GM19238 (cell line): ENCODE results near the gene PHF21B.

Experiments used
- DNase-seq: peaks from one replicate; pipeline ENCODE4 v3.0.0; 2011; ENCODE audit warnings: low spot score; ENCODE audit not compliant: insufficient read length

The PHF21B gene

DNA sequence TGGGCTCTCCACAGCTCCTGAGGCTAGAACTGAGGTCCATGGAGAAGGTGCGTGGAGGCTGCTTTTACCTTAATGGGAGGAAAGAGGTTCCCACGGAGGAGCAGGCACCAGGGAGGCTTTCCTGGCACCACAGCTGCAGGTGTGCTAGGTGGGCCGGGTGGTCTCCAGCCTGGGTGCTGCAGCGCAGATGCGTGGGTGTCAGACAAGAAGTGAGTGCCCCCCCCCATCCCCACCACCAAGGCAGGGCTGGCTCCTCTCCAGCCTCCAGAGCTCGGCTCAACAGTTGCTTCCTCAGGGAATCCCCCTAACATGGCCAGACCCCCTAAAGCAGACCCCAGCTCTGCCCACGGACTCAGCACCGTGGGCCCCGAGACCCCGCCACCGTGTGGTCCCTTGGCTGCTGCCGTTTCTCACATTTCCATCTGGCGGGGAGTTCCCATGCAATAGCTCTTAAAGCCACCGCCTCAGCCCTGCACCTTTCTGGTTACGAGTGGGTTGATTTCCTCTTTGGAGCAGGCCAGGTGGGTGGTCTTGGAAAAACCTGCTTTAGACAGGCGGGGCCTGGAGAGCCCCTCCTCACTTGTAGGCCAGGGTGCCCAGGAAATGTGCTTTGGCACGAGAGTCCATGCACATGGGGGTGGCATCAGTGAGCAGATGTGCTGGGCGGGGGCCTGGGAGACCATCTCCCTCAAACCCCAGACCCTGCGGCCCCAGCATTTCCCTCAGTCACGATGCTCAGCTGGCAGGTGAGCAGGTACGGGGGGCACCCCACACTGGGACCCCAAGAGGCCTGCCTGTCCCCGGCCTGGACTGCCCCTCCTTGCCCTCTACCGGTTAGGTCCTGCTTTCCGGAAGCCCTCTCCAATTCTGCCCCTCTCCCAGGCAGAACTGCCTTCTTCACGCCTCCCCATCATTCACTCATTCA lies 163.7 kb downstream of the PHF21B start:
- DNase-seq = no peak

DNA sequence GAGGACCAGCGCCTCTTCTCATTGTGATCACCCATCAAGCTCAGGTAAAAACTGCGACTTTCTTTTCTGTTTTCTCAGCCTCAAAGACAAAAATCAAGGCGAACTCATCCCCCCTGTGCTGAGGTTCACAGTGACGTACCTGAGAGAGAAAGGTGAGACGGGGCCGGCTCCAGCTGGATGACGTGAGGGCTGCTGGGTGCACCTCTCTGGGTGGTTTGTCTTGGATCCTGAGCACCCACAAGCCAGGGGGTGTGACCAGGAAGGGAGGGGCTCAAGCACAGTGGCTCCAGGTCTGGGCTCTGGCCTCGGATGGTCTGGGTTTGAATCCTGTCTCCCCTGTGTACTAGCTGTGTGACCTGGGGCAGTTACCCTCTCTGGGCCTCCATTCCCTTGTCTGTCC lies 164.6 kb downstream of the PHF21B start:
- DNase-seq = no peak

DNA sequence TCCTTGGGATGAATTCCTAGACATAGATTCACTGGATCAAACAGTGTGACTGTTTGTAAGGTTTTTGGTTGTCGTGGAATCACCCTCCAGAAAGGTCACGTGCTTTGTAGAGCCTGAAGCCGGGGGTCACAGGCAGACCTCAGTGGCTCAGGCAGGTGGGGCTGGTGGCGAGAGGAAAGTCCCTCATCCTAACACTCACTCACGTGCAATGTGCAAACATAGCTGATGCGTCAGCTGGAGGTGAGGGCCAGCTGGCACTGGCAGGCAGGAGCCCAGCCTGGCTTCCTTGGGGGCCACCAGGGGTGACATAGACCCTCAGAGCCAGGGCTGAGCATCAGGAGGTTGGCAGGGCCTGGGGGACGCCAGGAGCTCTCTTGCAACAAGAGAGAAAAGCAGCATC lies 167.4 kb downstream of the PHF21B start:
- DNase-seq = no peak

GRCh38 chr22:44840611-44841322 lies 169.0 kb downstream of the PHF21B start:
- DNase-seq = no peak

GRCh38 chr22:44839721-44840120 lies 170.1 kb downstream of the PHF21B start:
- no peak for DNase-seq

DNA sequence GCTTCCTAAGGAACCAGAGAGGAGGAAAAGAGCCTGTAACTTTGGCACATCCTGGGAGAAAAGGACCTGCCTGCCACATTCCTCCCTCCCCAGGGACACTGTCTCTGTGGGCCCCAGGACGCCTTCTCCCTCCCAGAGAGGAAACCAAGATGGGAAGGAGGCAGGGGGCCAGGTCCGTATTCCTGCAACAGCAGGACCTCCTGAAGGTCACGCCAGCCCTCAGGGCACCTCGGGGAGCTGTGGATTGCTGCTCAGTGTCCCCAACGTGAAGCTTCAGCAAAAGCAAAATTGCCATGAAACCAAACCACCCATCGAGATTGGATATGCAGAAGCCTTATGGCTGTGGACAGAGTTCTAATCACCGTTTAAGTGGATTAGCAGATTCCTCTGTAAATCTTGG lies 170.7 kb downstream of the PHF21B start:
- no peak for DNase-seq

- DNase-seq = no peak
These were observed 171.3 kb downstream of the PHF21B start for GRCh38 chr22:44838316-44839016.

- no peak for DNase-seq
These were observed 172.3 kb downstream of the PHF21B start for GRCh38 chr22:44837481-44837880.

DNA sequence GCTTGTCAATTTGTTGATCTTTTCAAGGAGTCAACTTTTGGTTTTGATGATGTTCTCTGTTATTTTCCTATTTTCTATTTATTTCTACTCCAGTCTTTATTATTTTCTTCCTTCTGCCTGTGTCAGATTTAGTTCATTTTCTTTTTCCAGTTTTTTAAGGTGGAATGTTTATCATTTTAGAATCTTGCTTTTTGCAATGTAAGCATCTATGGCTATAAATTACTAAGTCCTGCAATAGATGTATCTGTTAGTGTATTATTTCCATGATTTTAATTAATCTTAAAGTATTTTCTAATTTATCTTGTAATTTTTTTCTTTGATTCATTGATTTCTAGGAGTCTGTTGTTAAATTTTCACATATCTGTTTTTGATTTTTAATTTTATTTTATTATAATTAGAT lies 175.7 kb downstream of the PHF21B start:
- no peak for DNase-seq

- DNase-seq = no peak
These were observed 177.9 kb downstream of the PHF21B start for GRCh38 chr22:44831885-44832284.
